CD4-positive, alpha-beta T cell treated with Interleukin-21 for 1 hour (primary cell): ENCODE measurements around the gene WDR48.

Experiments
- DNase-seq: peaks from one replicate; pipeline ENCODE4 v3.0.0-alpha.2; 2020

WDR48 gene

GRCh38 chr3:39102504-39103323 lies 50.9 kb downstream of the WDR48 start:
- no peak for DNase-seq

GRCh38 chr3:39103324-39103693 lies 51.5 kb downstream of the WDR48 start:
- no peak for DNase-seq

DNA sequence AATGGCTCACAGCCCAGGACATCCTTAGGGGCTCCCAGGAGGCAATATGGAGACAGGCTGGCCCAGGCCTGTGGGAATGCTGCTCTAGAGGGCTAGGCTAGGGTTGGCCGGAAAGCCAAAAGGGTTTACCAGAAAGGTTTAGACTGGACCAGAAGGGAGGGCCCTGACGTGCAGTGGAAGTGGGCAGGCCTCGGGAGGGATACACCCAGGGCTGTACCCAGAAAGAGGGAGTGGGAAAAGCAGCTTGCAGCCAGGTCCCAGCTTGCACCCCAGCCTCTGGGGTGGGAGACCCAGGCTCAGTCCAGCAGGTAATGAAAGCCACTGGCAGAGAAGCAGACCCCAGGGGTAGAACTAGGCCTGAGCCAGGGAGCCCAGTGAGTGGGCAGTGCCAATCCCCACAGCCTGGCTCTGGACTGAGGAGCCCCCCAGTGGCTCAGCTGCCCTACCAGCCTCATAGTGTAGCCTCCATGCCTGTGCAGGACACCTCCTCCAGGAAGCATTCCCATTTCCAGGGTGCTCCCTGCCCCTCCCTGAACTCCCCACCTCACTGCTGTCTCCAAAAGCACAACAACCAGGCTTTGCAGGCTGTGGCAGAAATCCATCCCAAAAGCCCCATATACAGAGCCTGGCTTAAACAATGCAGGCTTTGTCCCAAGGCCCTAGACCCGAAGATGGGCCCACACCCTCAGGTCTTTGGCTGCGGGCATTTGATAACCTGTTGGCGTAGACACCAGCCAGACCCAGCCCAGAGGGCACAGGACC lies 52.2 kb downstream of the WDR48 start:
- no peak for DNase-seq

DNA sequence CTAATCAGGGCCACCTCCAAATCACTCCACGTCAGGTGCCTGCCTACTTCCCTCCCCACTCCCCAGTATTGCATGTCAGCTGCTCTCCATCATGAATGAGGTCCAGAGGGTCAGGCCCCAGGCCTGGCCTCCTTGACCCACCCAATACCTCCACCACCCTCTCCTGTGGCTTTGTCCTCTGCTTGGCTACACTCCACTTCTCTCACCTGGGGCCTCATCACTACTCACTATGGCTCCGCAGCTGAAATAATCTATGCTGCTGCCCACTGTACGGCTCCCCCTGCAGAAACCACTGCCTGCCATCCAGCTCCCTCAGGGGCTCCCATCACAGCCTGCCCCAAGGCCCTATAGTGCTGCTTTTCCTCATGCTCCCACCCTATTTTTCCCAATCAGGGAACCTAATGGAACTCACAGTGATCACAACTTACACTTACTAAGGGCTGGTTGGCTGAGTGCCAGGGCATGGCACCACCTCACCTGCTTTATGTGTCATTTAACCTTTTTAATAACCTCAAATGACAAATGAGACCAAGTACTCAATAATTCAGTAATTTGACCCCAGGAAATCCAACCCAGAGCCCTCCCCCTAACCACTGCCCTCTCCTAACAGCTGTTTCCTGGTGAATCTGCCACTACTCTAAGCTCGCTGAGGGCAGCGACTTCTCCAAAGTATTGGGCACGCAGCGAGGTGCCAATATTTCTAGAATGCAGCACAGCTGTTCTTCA lies 53.3 kb downstream of the WDR48 start:
- no peak for DNase-seq

DNA sequence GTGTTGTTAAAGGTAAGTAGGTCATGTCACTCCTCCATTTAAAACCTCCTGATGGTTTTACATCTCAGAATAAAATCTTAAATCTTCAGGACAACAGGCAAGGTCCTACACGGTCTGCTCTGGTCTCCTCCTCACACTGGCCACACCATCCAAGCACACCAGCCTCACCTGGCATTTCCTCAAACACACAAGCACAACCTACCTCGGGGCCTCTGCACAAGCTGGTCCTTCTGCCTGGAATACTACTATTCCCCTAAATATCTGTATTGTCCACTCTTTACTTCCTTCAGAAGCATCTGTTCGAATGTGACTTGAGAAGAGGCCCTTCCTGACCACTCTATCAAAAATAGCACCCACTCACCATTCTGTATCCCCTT lies 53.9 kb downstream of the WDR48 start:
- DNase-seq: no peak

GRCh38 chr3:39106281-39106811 lies 54.5 kb downstream of the WDR48 start:
- DNase-seq: no peak

- peak; percentile 14 for DNase-seq
Measured at GRCh38 chr3:39106851-39107387, 55.1 kb downstream of the WDR48 start.

GRCh38 chr3:39107388-39108199 lies 55.8 kb downstream of the WDR48 start, which contains the start of the genes GORASP1 and TTC21A:
GORASP1 (minus strand) TSS chr3:39107627; CDS start chr3:39107541, 86 bp downstream.
TTC21A (plus strand) TSS chr3:39107680; CDS start chr3:39107838, 158 bp downstream.
- DNase-seq: peak; percentile 77

DNA sequence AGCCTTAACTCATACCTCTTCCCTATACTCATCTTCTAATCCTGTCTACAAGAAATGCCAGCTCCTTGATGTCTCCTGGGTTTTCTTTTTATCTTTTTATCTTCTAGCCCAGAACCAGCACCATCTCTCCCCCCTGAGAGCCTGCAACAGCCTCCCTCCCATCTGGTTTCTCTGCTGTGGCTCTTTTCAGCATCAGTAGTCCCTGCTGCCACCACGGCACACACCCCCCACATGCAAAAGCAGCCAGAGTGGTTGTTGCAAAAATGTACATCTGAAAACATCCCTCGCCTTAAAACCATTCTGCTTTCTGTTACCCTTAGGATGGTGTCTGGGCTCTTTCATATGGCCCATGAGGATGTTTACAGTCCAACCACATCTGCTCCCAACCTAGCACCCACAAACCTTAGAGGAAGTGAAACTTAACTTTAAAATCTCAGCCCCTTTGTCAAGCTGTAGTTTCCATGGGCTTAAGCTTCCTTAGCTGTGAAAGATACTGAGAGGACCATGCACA lies 56.4 kb downstream of the WDR48 start:
- DNase-seq: peak; percentile 55

- DNase-seq: no peak
Measured at GRCh38 chr3:39109086-39109485, 57.3 kb downstream of the WDR48 start.

DNA sequence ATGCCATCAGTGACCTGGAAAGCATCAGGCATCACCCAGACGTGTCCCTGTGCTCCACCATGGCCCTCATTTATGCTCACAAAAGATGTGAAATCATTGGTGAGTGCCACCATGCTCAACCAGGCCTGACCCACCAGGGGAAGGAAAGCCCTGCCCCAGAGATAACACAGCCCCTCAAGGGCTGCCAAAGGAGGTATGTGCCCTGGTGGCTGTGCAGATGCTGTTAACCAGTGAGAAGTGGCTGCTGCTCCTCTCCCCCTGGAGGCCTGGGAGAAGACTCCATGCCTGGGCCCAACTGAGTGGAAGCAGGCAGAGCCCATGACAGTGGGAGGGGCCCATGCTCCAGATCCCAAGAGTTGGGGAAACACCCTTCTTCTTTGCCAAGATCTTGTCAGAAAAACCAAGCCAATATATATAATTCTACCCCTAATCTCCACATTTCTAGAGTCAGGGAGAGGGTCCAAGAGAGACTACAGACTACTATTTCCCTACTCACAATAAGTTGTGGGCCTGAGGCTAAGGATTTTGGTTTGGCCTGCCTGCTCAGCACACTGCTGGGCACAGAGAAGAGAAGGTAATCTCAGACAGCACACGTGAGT lies 58.3 kb downstream of the WDR48 start:
- DNase-seq: no peak

DNA sequence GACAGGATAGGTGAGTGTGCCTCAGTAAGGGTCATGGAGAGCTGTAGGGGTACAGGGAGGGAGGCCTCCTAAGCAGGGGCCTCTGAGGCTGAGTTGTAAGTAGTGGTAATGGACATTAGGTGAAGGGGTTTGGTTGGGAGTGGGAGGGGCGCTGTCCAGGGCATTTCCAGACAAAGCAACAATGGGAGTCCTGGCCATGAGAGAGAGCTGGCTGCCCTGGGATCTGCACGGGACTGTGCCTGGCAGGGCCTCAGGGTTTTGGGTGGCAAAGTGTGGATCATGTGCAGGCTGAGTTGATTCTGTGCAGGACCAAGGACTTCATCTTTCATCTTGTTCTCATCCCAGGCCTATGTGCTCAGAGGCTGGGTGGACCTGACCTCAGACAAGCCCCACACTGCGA lies 60.3 kb downstream of the WDR48 start:
- no peak for DNase-seq

- no peak for DNase-seq
Measured at GRCh38 chr3:39112535-39112934, 60.7 kb downstream of the WDR48 start.

GRCh38 chr3:39113291-39113690 lies 61.5 kb downstream of the WDR48 start:
- DNase-seq: no peak

DNA sequence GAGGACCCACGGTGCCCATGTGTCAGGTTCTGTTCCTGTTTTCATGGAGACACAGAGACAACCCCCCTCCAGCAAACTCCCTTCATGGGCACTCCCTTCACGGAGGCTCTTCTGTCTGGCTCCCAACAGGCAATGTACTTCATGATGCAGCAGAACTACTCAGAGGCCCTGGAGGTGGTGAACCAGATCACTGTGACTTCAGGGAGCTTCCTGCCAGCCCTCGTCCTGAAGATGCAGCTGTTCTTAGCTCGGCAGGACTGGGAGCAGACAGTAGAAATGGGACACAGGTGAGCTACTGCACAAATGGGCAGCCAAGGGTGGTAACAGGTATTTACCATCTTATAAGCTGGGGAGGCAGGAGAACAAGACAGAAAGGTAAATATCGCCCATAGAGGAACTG lies 62.6 kb downstream of the WDR48 start:
- no peak for DNase-seq

GRCh38 chr3:39115870-39116269 lies 64.1 kb downstream of the WDR48 start:
- no peak for DNase-seq

DNA sequence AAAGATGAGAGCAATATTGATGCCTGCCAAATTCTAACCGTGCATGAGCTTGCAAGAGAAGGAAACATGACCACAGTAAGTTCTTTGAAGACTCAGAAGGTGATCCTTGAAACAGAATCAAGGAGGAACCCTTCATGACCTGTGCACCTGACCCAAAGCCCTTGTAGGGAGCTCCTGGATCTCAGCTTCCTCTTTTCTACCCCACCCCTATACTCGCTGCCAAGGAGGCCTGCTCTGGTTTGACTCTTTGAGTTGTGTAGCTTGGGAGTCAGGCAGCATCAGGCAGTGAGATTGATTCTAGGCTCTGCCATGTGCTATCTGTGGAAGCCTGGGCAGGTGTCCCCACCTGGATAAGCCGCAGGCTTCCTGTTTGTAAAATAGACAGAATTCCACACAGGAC lies 66.3 kb downstream of the WDR48 start:
- DNase-seq: no peak

DNA sequence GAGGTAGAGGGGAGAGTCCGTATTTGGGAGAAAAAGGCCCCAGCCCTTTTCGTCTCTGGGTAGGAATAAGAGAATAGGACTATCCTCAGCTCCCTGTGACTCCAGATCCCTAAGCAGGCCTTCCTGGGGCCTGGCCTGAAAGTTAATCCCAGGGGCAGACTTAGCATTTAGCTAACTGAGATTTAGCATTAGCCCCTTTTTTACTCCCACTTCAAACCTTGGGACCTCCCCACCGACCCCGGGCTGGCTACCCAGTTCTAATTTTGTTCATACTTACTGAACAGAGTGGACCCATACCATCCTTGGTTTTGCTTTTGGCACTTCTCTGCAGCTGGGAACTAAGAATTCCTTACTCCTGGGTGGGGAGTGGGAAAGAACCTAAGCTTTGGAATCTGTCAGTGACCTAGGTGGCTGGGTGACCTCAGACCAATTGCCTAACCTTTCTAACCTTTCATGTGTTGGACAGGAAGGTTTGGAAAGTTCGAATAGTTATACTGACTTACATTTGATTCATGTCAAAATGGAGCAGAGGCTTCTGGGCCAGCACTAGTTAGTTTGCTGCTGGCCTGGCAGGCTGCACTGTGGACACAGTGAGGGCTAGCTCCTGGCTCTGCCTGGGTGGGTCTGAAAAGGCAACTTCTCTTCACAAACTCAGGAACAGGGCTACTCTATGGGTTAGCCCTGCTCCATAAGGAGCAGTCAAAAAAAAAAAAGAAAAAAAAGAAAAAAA lies 67.3 kb downstream of the WDR48 start:
- no peak for DNase-seq

GRCh38 chr3:39121621-39122020 lies 69.8 kb downstream of the WDR48 start:
- DNase-seq: no peak

GRCh38 chr3:39122813-39123212 lies 71.0 kb downstream of the WDR48 start:
- DNase-seq: no peak
